SK-N-SH (cell line): ENCODE results near the gene CDH4. TPM values are rescaled to one million over a fixed set of nuclear protein-coding genes. Genes with fewer than 3 reads are reported as not detected.

Experiments used
- CTCF ChIA-PET: fragments of 300-600, 350-600 bp; formaldehyde crosslinking; extraction: SDS; loops from one replicate; lab custom pipeline; 2021; lab: Yijun Ruan, JAX
- POLR2A ChIA-PET: fragments of 350-600 bp; sonication (Branson Sonifier 250); formaldehyde crosslinking; extraction: SDS; loops from one replicate; lab custom pipeline; 2020; ENCODE audit warnings: antibody characterized with exemption, inconsistent platforms; lab: Yijun Ruan, JAX
- DNase-seq: peaks from one replicate; pipeline ENCODE4 v3.0.0; 2012
- H2AFZ ChIP-seq: fragments of 200-600 bp; sonication (generic); 2 replicates; pipeline ENCODE4 v1.8.1; 2016; ENCODE audit warnings: antibody characterized with exemption, mild to moderate bottlenecking, low read depth
- H3F3A ChIP-seq: fragments of 200-600 bp; sonication (generic); replicated peaks from 2 replicates; pipeline ENCODE3; 2016; ENCODE audit warnings: antibody characterized with exemption, mild to moderate bottlenecking; ENCODE audit not compliant: insufficient read depth
- H3K27ac ChIP-seq, 2 experiments: fragments of 200-500 bp in 1 of 2; fragments of 200-600 bp in 1 of 2; sonication (Bioruptor generic) in 1 of 2; sonication (generic), shearing (Covaris generic) in 1 of 2; 2 replicates each; pipeline versions ENCODE4 v1.5.1 to v1.6.1; 2014 to 2016; ENCODE audit warnings: low read depth in 2 of 2, inconsistent platforms in 1 of 2, low read length in 1 of 2, mild to moderate bottlenecking in 1 of 2, mixed read lengths in 1 of 2
- H3K27me3 ChIP-seq: fragments of 200-600 bp; sonication (generic), shearing (Covaris generic); 2 replicates; pipeline ENCODE4 v1.6.1; 2016; ENCODE audit warnings: mixed run types; ENCODE audit not compliant: insufficient read depth
- H3K36me3 ChIP-seq, 2 experiments: fragments of 200-500 bp in 1 of 2; fragments of 200-600 bp in 1 of 2; sonication (Bioruptor generic) in 1 of 2; sonication (generic) in 1 of 2; replicated peaks in 1 of 2; 2 replicates each; pipeline versions ENCODE3 to v1.5.1; 2014 to 2016; ENCODE audit warnings: low read length in 1 of 2, mild to moderate bottlenecking in 1 of 2; ENCODE audit not compliant: insufficient read depth in 2 of 2, control insufficient read depth in 1 of 2
- H3K4me1 ChIP-seq, 2 experiments: fragments of 200-500 bp in 1 of 2; fragments of 200-600 bp in 1 of 2; sonication (Bioruptor generic) in 1 of 2; sonication (generic), shearing (Covaris generic) in 1 of 2; 2 replicates each; pipeline versions ENCODE4 v1.5.1 to v1.6.1; 2014 to 2016; ENCODE audit warnings: low read depth in 1 of 2, low read length in 1 of 2, mixed run types in 1 of 2; ENCODE audit not compliant: insufficient read depth in 2 of 2, control insufficient read depth in 1 of 2
- H3K4me2 ChIP-seq: fragments of 200-600 bp; sonication (generic), shearing (Covaris generic); 2 replicates; pipeline ENCODE4 v1.6.1; 2017; ENCODE audit warnings: mixed run types
- H3K4me3 ChIP-seq, 2 experiments: fragments of 200-500 bp in 1 of 2; fragments of 200-600 bp in 1 of 2; sonication (Bioruptor generic) in 1 of 2; sonication (generic), shearing (Covaris generic) in 1 of 2; 2 replicates each; pipeline versions ENCODE4 v1.5.1 to v1.8.1; 2014 to 2016; ENCODE audit warnings: low read depth in 2 of 2, inconsistent platforms in 1 of 2, low read length in 1 of 2, mild to moderate bottlenecking in 1 of 2, mixed read lengths in 1 of 2, moderate library complexity in 1 of 2
- H3K79me2 ChIP-seq: fragments of 200-600 bp; sonication (generic); 2 replicates; pipeline ENCODE4 v1.8.1; 2017; ENCODE audit warnings: mild to moderate bottlenecking; ENCODE audit not compliant: insufficient read depth
- H3K9ac ChIP-seq: fragments of 200-600 bp; sonication (generic); 2 replicates; pipeline ENCODE4 v1.6.1; 2017; ENCODE audit warnings: mixed run types
- H3K9me2 ChIP-seq: fragments of 200-600 bp; sonication (generic); 2 replicates; pipeline ENCODE4 v1.6.1; 2017; ENCODE audit warnings: mixed run types
- H3K9me3 ChIP-seq: fragments of 200-600 bp; sonication (generic); 2 replicates; pipeline ENCODE4 v1.6.1; 2017; ENCODE audit warnings: mixed run types, mild to moderate bottlenecking, moderate library complexity
- H4K20me1 ChIP-seq: fragments of 200-600 bp; sonication (generic); 2 replicates; pipeline ENCODE4 v1.6.1; 2017; ENCODE audit warnings: mild to moderate bottlenecking, mixed run types; ENCODE audit not compliant: insufficient read depth
- ELF1 ChIP-seq: IDR thresholded peaks from 2 replicates; pipeline ENCODE4 v1.4.0; 2012
- EZH2phosphoT487 ChIP-seq: fragments of 200-600 bp; sonication (generic); IDR thresholded peaks from 2 replicates; pipeline ENCODE4 v1.6.1; 2017; ENCODE audit warnings: low read depth, mixed run types, mild to moderate bottlenecking, antibody characterized with exemption, moderate library complexity, borderline replicate concordance
- FOSL2 ChIP-seq: IDR thresholded peaks from 2 replicates; pipeline ENCODE4 v1.4.0; 2012; ENCODE audit warnings: low read depth, mild to moderate bottlenecking, moderate library complexity, borderline replicate concordance
- GATA2 ChIP-seq: sonication (generic); formaldehyde crosslinking; IDR thresholded peaks from 2 replicates; pipeline ENCODE4 v1.5.0; 2020; ENCODE audit warnings: mild to moderate bottlenecking, missing genetic modification reagents
- POLR2AphosphoS5 ChIP-seq: IDR thresholded peaks from 2 replicates; pipeline ENCODE4 v1.6.1; 2012; ENCODE audit warnings: low read depth, low read length
- RFX5 ChIP-seq: IDR thresholded peaks from 2 replicates; pipeline ENCODE4 v1.6.1; 2012; ENCODE audit warnings: mild to moderate bottlenecking, improper control_type of control experiment, low read length
- SIN3A ChIP-seq: IDR thresholded peaks from 2 replicates; pipeline ENCODE4 v1.6.1; 2012; ENCODE audit warnings: low read depth, mild to moderate bottlenecking, low read length, moderate library complexity, borderline replicate concordance
- TAF1 ChIP-seq: IDR thresholded peaks from 2 replicates; pipeline ENCODE4 v1.6.1; 2012; ENCODE audit warnings: low read depth, mild to moderate bottlenecking, low read length, moderate library complexity, borderline replicate concordance
- TCF12 ChIP-seq: IDR thresholded peaks from 2 replicates; pipeline ENCODE4 v1.4.0; 2012
- WGBS: methylation state at CpG from one replicate; pipeline ENCODE4 v1.1.6; 2017; ENCODE audit warnings: low lambda C conversion rate; 5-methylcytosine and 5-hydroxymethylcytosine counted together
- polyA plus RNA-seq, 3 experiments: library from polyadenylated mRNA; depleted of rRNA; stranded (reverse); fragments of >200 nt; gene quantifications; 2 replicates each; pipeline ENCODE4 v1.2.3, GENCODE V29; 2012
- TF ChIP-seq, protein P1 (sequence below): IDR thresholded peaks from 2 replicates; pipeline ENCODE4 v1.6.1; 2012; ENCODE audit warnings: mild to moderate bottlenecking, low read depth, low read length, moderate library complexity
- TF ChIP-seq, protein P2 (sequence below): IDR thresholded peaks from 2 replicates; pipeline ENCODE4 v1.4.0; 2012; ENCODE audit warnings: low read depth
- TF ChIP-seq, protein P3 (sequence below): IDR thresholded peaks from 2 replicates; pipeline ENCODE4 v1.4.0; 2012; ENCODE audit warnings: low read depth, borderline replicate concordance
- TF ChIP-seq, protein P4 (sequence below): fragments of 150-350 bp; IDR thresholded peaks from 2 replicates; pipeline ENCODE4 v1.6.1; 2017; ENCODE audit warnings: antibody characterized with exemption, low read length, low read depth, borderline replicate concordance

The CDH4 gene
- polyA plus RNA-seq, 1 of the 3 experiments (the other 2 are of a cell fraction): not detected

DNA sequence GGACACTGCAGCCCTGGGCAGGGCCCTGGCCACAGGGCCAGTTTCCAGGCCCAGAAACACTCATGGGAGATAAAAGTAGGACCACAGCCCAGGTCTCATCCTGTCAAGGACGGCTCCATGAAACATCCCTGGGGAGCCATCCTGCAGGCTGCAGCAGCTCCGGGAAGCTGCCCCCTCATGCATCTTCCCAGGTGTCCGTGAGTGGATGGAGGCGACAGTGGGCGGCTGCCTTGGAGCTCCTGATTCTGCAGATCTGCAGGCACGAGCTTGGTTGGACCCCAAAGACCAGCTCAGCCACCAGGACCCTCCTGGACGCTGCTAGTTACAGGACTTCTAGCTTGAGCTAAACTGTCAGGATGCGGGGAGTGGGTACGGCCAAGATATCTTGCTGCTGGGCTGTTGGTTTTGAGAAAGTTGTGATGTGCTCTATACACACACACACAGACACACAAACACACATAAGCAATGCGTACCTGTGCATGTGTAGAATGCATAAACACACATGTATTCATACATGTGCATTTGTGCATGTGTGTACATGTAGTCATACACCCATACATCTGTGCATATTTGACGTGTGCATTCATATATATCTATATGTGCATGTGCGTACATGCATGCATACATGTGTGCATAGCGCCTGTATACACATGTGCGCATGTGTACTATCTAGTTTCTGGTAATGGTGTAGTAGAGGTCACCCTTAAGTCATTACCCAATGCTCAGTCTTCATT is 515.9 kb downstream of the CDH4 start:
- Histone ChIP-seq H3K79me2 (no peaks in the 10 kb centered on the region), H2AFZ (no peak overlapping the region), H4K20me1 (no peaks in the 10 kb centered on the region), H3K4me3 (no peak overlapping the region), H3K9me2 (no peaks in the 10 kb centered on the region), H3K27me3 (no peaks in the 10 kb centered on the region), H3K4me2 (no peak overlapping the region), H3K9me3 (no peaks in the 10 kb centered on the region), H3F3A (no peaks in the 10 kb centered on the region), H3K36me3 (no peaks in the 10 kb centered on the region), H3K4me1 (no peaks in the 10 kb centered on the region), H3K27ac (no peak overlapping the region), H3K9ac (no peak overlapping the region)
- TF ChIP-seq, protein P1, sequence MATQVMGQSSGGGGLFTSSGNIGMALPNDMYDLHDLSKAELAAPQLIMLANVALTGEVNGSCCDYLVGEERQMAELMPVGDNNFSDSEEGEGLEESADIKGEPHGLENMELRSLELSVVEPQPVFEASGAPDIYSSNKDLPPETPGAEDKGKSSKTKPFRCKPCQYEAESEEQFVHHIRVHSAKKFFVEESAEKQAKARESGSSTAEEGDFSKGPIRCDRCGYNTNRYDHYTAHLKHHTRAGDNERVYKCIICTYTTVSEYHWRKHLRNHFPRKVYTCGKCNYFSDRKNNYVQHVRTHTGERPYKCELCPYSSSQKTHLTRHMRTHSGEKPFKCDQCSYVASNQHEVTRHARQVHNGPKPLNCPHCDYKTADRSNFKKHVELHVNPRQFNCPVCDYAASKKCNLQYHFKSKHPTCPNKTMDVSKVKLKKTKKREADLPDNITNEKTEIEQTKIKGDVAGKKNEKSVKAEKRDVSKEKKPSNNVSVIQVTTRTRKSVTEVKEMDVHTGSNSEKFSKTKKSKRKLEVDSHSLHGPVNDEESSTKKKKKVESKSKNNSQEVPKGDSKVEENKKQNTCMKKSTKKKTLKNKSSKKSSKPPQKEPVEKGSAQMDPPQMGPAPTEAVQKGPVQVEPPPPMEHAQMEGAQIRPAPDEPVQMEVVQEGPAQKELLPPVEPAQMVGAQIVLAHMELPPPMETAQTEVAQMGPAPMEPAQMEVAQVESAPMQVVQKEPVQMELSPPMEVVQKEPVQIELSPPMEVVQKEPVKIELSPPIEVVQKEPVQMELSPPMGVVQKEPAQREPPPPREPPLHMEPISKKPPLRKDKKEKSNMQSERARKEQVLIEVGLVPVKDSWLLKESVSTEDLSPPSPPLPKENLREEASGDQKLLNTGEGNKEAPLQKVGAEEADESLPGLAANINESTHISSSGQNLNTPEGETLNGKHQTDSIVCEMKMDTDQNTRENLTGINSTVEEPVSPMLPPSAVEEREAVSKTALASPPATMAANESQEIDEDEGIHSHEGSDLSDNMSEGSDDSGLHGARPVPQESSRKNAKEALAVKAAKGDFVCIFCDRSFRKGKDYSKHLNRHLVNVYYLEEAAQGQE: no peak
- no peak for TF ChIP-seq EZH2phosphoT487
- no peak for TF ChIP-seq ELF1
- TF ChIP-seq, protein P2, sequence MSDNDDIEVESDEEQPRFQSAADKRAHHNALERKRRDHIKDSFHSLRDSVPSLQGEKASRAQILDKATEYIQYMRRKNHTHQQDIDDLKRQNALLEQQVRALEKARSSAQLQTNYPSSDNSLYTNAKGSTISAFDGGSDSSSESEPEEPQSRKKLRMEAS: no peak
- TF ChIP-seq GATA2 (CRISPR knock-in tag): no peak
- ChIA-PET POLR2A (no interaction called here), CTCF (no interaction called here)
- WGBS: 69% methylated on average over 8 of the region's 14 CpGs
- DNase-seq: no peak

DNA sequence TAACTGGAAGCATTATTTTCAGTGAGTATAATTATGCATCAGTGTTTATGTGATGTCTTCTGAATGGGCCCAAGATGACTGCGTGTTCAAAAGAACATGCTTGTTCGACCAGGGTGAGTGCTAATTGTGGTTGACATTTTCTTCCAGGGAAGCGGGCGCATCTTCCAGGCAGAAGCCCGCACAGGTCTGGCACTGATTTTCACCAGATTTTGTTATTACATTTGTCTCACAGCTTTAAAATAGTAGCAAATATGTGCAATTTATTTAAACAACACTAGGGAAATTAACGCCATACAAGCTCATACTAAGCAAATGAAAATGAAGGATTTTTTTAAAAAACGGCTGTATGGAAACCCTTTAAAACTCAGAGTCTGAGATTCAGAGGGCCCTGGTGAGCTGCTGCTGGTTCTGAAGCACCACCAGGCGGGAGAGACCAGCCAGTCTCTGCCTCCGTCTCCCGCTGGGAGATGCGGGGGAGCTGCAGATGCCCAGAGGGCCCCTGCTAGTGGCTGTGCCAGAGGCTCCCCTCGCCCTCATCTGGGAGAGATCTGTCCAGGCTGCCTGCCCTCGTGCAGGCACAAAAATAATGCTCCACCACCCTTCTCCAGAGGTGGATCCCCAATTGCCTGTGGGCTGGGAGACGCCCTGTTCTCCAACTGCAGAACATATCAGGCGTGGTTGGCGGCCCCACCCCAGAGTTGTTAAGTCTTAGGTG is 516.7 kb downstream of the CDH4 start:
- no peak overlapping the region for H3K4me3 ChIP-seq
- ChIA-PET CTCF (interaction anchor here (0.6 kb wide), 1 partner anchor 128 kb away, joined by 3 read pairs; no protein-coding TSS in a partner anchor), POLR2A (no interaction called here)
- no peaks in the 10 kb centered on the region for H3K36me3 ChIP-seq
- no peaks in the 10 kb centered on the region for H3K4me1 ChIP-seq
- H3K27me3 ChIP-seq: no peaks in the 10 kb centered on the region
- no peak overlapping the region for H2AFZ ChIP-seq
- 63% methylated on average over 10 of the region's 16 CpGs for WGBS
- no peaks in the 10 kb centered on the region for H4K20me1 ChIP-seq
- no peak overlapping the region for H3K27ac ChIP-seq
- DNase-seq: no peak
- H3K9ac ChIP-seq: no peak overlapping the region
- H3F3A ChIP-seq: no peaks in the 10 kb centered on the region
- no peaks in the 10 kb centered on the region for H3K9me2 ChIP-seq
- no peak overlapping the region for H3K4me2 ChIP-seq
- no peaks in the 10 kb centered on the region for H3K9me3 ChIP-seq
- TF ChIP-seq, protein P1: no peak
- TF ChIP-seq, protein P3, sequence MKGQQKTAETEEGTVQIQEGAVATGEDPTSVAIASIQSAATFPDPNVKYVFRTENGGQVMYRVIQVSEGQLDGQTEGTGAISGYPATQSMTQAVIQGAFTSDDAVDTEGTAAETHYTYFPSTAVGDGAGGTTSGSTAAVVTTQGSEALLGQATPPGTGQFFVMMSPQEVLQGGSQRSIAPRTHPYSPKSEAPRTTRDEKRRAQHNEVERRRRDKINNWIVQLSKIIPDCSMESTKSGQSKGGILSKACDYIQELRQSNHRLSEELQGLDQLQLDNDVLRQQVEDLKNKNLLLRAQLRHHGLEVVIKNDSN: no peak
- TF ChIP-seq, protein P4, sequence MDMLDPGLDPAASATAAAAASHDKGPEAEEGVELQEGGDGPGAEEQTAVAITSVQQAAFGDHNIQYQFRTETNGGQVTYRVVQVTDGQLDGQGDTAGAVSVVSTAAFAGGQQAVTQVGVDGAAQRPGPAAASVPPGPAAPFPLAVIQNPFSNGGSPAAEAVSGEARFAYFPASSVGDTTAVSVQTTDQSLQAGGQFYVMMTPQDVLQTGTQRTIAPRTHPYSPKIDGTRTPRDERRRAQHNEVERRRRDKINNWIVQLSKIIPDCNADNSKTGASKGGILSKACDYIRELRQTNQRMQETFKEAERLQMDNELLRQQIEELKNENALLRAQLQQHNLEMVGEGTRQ: no peak
- TF ChIP-seq, protein P2: no peak
- TF ChIP-seq TCF12: no peak
- TF ChIP-seq RFX5: no peak
- TF ChIP-seq FOSL2: no peak
- no peak for TF ChIP-seq POLR2AphosphoS5
- TF ChIP-seq SIN3A: no peak
- TF ChIP-seq TAF1: no peak
- TF ChIP-seq GATA2 (CRISPR knock-in tag): no peak
- H3K79me2 ChIP-seq: no peaks in the 10 kb centered on the region
